ENCODE data around the gene OSBPL10.

OSBPL10 gene

DNA sequence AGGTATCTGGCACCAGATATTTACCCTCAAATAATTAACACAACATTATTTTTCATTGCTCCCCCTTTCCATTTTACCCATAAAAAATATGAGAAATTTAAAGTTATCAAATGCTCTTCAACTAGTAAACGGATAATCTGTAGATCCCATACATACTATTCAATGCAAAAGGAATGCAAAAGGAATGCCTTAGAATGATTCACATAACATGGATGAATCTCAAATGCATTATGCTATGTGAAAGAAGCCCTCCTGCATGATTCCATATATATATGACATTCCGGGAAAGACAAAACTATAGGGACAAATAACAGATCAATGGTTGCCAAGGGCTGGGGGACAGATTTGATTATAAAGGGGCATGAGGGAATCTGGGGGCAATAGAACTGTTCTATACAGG is 252.7 kb downstream of the OSBPL10 start:
- no peak overlapping the region for H3K27ac ChIP-seq
- TF ChIP-seq, protein P1, sequence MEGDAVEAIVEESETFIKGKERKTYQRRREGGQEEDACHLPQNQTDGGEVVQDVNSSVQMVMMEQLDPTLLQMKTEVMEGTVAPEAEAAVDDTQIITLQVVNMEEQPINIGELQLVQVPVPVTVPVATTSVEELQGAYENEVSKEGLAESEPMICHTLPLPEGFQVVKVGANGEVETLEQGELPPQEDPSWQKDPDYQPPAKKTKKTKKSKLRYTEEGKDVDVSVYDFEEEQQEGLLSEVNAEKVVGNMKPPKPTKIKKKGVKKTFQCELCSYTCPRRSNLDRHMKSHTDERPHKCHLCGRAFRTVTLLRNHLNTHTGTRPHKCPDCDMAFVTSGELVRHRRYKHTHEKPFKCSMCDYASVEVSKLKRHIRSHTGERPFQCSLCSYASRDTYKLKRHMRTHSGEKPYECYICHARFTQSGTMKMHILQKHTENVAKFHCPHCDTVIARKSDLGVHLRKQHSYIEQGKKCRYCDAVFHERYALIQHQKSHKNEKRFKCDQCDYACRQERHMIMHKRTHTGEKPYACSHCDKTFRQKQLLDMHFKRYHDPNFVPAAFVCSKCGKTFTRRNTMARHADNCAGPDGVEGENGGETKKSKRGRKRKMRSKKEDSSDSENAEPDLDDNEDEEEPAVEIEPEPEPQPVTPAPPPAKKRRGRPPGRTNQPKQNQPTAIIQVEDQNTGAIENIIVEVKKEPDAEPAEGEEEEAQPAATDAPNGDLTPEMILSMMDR (IDR thresholded peaks at IDR 0.05) = no peak
- TF ChIP-seq ZFX (IDR thresholded peaks at IDR 0.05; ENCODE audit: borderline replicate concordance) = no peak

DNA sequence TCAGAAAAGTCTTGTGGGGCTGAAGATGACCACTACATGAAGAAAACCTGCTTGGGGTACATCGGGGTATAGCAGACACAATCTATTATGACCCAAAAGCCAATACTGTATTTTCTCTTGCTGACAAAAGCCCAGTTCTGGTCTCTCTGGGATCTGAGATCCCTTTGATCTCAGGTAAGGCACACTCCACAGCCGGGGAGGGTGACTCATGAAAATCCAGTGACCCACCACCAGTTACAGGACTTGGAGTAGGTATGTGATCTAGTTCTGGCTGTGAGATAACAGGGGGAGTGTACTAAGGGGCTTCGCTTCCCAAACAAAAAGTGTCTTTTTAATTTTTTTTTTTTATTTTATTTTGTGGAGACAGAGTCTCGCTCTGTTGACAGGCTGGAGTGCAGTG is 255.1 kb downstream of the OSBPL10 start:
- H3K27ac ChIP-seq = no peak overlapping the region
- TF ChIP-seq, protein P1 (IDR thresholded peaks at IDR 0.05) = no peak
- no peak for TF ChIP-seq ZFX (IDR thresholded peaks at IDR 0.05; ENCODE audit: borderline replicate concordance)

DNA sequence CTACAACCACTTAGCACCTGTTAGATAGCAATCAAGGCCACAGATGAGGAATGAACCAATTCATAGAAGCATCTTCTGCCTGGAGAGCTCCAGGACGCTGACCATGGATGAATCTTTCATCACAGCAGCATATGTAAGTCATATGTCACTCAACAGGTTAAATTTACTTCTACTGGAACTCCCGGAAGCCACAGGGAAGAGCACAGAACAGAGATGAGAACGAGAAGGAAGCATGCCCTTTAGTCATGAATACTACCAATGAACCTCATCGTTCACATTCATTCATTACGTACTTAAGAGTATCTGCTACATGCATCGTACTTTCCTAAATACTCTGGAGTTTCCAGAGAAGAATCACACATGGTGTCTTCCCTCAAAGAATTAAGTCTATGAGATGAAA is 255.5 kb downstream of the OSBPL10 start:
- no peak overlapping the region for H3K27ac ChIP-seq
- no peak for TF ChIP-seq ZFX (IDR thresholded peaks at IDR 0.05; ENCODE audit: borderline replicate concordance)
- TF ChIP-seq, protein P1 (IDR thresholded peaks at IDR 0.05) = no peak

DNA sequence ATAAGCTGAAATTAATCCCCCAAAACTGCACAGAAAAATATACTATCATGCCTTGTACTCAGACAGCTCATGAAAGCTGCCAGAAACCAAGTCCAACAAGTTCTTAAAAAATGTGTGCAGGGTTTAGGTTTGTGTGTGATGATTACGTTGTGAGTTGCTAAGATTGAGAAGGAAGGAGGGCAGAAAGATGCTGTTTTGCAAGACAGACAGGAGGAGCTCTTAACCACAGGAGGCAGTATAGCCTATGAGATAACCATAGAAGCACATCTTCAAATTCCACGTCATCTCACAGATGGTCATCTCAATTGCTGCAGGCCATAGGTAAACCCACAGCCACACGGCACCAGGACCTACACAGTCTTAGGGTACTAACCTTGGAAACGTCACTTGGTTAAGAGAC is 256.4 kb downstream of the OSBPL10 start:
- H3K27ac ChIP-seq = no peak overlapping the region
- TF ChIP-seq, protein P1 (IDR thresholded peaks at IDR 0.05) = peak; percentile 42
- no peak for TF ChIP-seq ZFX (IDR thresholded peaks at IDR 0.05; ENCODE audit: borderline replicate concordance)

DNA sequence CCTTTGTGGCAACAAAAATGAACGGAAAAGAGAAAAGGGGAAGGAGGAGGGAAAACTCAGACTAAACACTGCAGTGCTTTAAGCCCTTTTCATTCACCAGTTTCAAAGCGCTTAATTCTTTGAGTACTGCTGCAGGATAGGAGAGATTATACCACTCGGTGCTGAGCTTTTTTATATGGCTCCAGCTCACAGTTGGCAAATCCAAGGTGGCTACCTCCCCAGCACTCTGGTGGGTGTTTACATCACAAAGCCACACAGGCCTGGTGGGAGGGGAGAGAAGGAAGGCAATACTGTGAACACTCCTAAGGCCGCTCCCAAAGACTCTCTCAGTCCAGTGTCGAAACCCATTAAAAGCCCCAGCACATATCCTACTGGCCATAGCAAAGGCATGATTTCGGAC is 256.9 kb downstream of the OSBPL10 start:
- no peak for TF ChIP-seq ZFX (IDR thresholded peaks at IDR 0.05; ENCODE audit: borderline replicate concordance)
- TF ChIP-seq, protein P1 (IDR thresholded peaks at IDR 0.05) = no peak
- H3K27ac ChIP-seq = no peak overlapping the region

DNA sequence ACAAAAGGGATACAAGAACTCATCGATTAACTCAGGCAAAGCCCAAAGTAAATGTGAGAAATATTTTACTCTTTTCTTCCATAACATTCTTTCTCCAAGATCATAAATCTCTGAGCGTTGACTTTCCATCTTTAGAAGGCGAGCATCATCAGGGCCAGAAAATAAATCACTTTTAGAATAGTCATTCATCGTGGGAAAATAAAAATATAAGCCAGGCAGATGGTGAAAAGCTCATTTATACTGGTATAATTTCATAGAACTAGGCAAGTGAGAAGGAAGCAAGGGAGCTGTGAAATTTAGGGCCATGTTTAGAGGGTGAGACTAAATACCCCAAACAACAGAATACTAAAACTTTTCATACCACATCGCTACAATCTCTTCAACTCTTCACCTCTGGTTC is 257.4 kb downstream of the OSBPL10 start:
- no peak overlapping the region for H3K27ac ChIP-seq

DNA sequence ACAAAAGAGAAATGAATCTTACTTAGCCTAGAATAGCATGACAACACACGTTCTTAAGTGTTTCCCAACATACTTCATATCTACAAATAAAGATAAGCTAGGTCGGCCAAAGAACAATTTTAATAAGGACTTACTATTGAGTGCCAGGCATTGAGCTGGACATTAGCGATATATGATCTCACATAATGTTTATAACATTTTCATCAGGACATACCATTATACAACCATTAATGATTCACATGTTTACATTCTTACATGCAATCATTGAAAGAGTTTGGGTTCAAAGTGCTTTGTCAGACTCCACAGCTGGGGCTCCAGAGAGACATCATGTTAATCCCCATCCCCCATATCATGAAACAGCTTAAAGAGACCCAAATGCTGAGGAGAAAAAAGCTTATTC is 259.4 kb downstream of the OSBPL10 start:
- TF ChIP-seq, protein P1 (IDR thresholded peaks at IDR 0.05) = no peak
- no peak for TF ChIP-seq ZFX (IDR thresholded peaks at IDR 0.05; ENCODE audit: borderline replicate concordance)
- H3K27ac ChIP-seq = no peak overlapping the region

More for the DNA sequence above, 257.4 kb downstream of the OSBPL10 start:
- TF ChIP-seq, protein P1 (IDR thresholded peaks at IDR 0.05) = no peak
- no peak for TF ChIP-seq ZFX (IDR thresholded peaks at IDR 0.05; ENCODE audit: borderline replicate concordance)
